ENCODE data around the gene PTPRS. TPM values are rescaled to one million over a fixed set of nuclear protein-coding genes. Genes with fewer than 3 reads are reported as not detected.

Gene PTPRS
- total and polyA plus RNA-seq, 2 of the 13 experiments (the other 11 are each of a cell fraction or from before 2014, with no cell fraction given), result 32.7 to 43.9 TPM

GRCh38 chr19:5299137-5299536 lies 41.5 kb downstream of the PTPRS start:
- CTCF ChIA-PET (ENCODE audit: low intra/inter-chr PET ratio, low total read pairs), result no interaction called here

GRCh38 chr19:5298471-5298901 lies 42.1 kb downstream of the PTPRS start:
- no peaks in the 10 kb centered on the region for H3K79me2 ChIP-seq (ENCODE audit: insufficient read depth, low read length)
- CTCF ChIA-PET (ENCODE audit: low intra/inter-chr PET ratio, low total read pairs), result no interaction called here
- intact Hi-C loops (cut with micrococcal nuclease; ENCODE audit: unreplicated experiment), result no loop called here
- no peak overlapping the region for H3K4me3 ChIP-seq (replicated peaks in 1 of 3; ENCODE audit: insufficient read depth in 1 of 3, low read depth in 2 of 3, low read length in 3 of 3)
- DNase-seq (ENCODE audit: low spot score), result no peak
- H3K4me2 ChIP-seq (ENCODE audit: low read depth, low read length), result no peak overlapping the region
- H3K4me1 ChIP-seq (ENCODE audit: insufficient read depth, low read length), result peaks cover 27% of the 10 kb centered on the region
- in situ Hi-C loops (cut with HindIII; ENCODE audit: extremely low pct_ligation_motif_present, low pct_unique_long_range_greater_than_20kb), result no loop called here
- H3K9me3 ChIP-seq (ENCODE audit: low read length), result no peaks in the 10 kb centered on the region
- no peaks in the 10 kb centered on the region for H3K36me3 ChIP-seq (replicated peaks in 1 of 2; ENCODE audit: control insufficient read depth in 1 of 2, insufficient read depth in 2 of 2, low read length in 2 of 2)
- H4K20me1 ChIP-seq (ENCODE audit: insufficient read depth, low read length), result peaks cover 11% of the 10 kb centered on the region; the same call in 1 of the 2 replicates
- 93% methylated on average over 11 of the region's 13 CpGs for WGBS (ENCODE audit: low lambda C conversion rate)
- ATAC-seq, result no peak
- FAIRE-seq, result no peak
- TF ChIP-seq IRF2 (CRISPR knock-in tag; IDR thresholded peaks at IDR 0.05) (no peak), ZNF329 (CRISPR knock-in tag; IDR thresholded peaks at IDR 0.05; ENCODE audit: low read depth) (peak; percentile 97)
- POLR2A ChIA-PET, result no interaction called here
- H2AFZ ChIP-seq (ENCODE audit: low read length), result no peak overlapping the region
- no peak overlapping the region for H3K27ac ChIP-seq (ENCODE audit: extremely low read length, insufficient read depth, low read length)
- no peak overlapping the region for H3K9ac ChIP-seq (ENCODE audit: insufficient read depth, low read depth, low read length)
- no peaks in the 10 kb centered on the region for H3K27me3 ChIP-seq (ENCODE audit: control insufficient read depth in 1 of 2, insufficient read depth in 2 of 2, low read length in 2 of 2)
- no TSS peak for BruUV-seq (replicated peaks)

More at GRCh38 chr19:5299137-5299536, 41.5 kb downstream of the PTPRS start:
- in situ Hi-C loops (cut with HindIII; ENCODE audit: extremely low pct_ligation_motif_present, low pct_unique_long_range_greater_than_20kb) (no loop called here), intact Hi-C loops (cut with micrococcal nuclease; ENCODE audit: unreplicated experiment) (no loop called here)
- peaks cover 11% of the 10 kb centered on the region; the same call in 1 of the 2 replicates for H4K20me1 ChIP-seq (ENCODE audit: insufficient read depth, low read length)
- no peak overlapping the region for H3K4me3 ChIP-seq (replicated peaks in 1 of 3; ENCODE audit: insufficient read depth in 1 of 3, low read depth in 2 of 3, low read length in 3 of 3)
- no peaks in the 10 kb centered on the region for H3K27me3 ChIP-seq (ENCODE audit: control insufficient read depth in 1 of 2, insufficient read depth in 2 of 2, low read length in 2 of 2)
- no TSS peak for BruUV-seq (replicated peaks)
- TF ChIP-seq ZNF382 (CRISPR knock-in tag; IDR thresholded peaks at IDR 0.05; ENCODE audit: borderline replicate concordance), result no peak
- 0 out of 2 replicates have a peak, but pooled peaks have one; percentile 11 for TF ChIP-seq ZMYM3 (CRISPR knock-in tag; IDR thresholded peaks at IDR 0.05)
- no peak overlapping the region for H3K9ac ChIP-seq (ENCODE audit: insufficient read depth, low read depth, low read length)
- 98% methylated on average over 2 of the region's 2 CpGs for WGBS (ENCODE audit: low lambda C conversion rate)
- FAIRE-seq, result no peak
- ATAC-seq, result no peak
- H3K27ac ChIP-seq (ENCODE audit: extremely low read length, insufficient read depth, low read length), result no peak overlapping the region
- H3K79me2 ChIP-seq (ENCODE audit: insufficient read depth, low read length), result no peaks in the 10 kb centered on the region
- DNase-seq (ENCODE audit: low spot score), result no peak
- POLR2A ChIA-PET, result no interaction called here
- no peaks in the 10 kb centered on the region for H3K36me3 ChIP-seq (replicated peaks in 1 of 2; ENCODE audit: control insufficient read depth in 1 of 2, insufficient read depth in 2 of 2, low read length in 2 of 2)
- H3K4me1 ChIP-seq (ENCODE audit: insufficient read depth, low read length), result peaks cover 21% of the 10 kb centered on the region
- H3K4me2 ChIP-seq (ENCODE audit: low read depth, low read length), result no peak overlapping the region
- no peaks in the 10 kb centered on the region for H3K9me3 ChIP-seq (ENCODE audit: low read length)
- H2AFZ ChIP-seq (ENCODE audit: low read length), result no peak overlapping the region

Data from HepG2 (cell line).